A673 (cell line): ENCODE results near the gene GPR27.

Experiments used
- CTCF ChIP-seq: fragments of 300-800, 200-600 bp; sonication (generic); conservative IDR thresholded peaks from 2 replicates; pipeline ENCODE4 v1.5.1; 2017; ENCODE audit warnings: low read depth, mild to moderate bottlenecking, antibody characterized with exemption, low read length, moderate library complexity, mixed read lengths
- EZH2 ChIP-seq: fragments of 200-600 bp; sonication (generic); IDR thresholded peaks from 2 replicates; pipeline ENCODE4 v1.6.1; 2017; ENCODE audit warnings: borderline replicate concordance, low read depth, mild to moderate bottlenecking, mixed read lengths, antibody characterized with exemption, low read length; ENCODE audit not compliant: poor library complexity, severe bottlenecking

GRCh38 chr3:71718072-71718471 is 35.6 kb upstream of the GPR27 start:
- TF ChIP-seq CTCF, result no peak
- no peak for TF ChIP-seq EZH2
